K562 (cell line): ENCODE results near the gene TLDC2. TPM values are rescaled to one million over a fixed set of nuclear protein-coding genes. Genes with fewer than 3 reads are reported as not detected.

Experiments
- MECOM ChIP-seq: fragments of 250-450 bp; sonication (Bioruptor Pico); IDR thresholded peaks from 2 replicates; pipeline ENCODE4 v1.8.0; 2022; ENCODE audit warnings: inconsistent platforms
- polyA plus RNA-seq, 8 experiments: library from polyadenylated mRNA; depleted of rRNA in 4 of 8; stranded (reverse) in 5 of 8; unstranded in 3 of 8; fragments of >200 nt; fragmentation: Nextera tagmentation in 2 of 8; fragmentation: Illumina TruSeq in 1 of 8; extraction: Ambion mirVana in 2 of 8; extraction: Trizol in 1 of 8; gene quantifications; 2 replicates each; pipeline versions ENCODE4 v1.2.1 to v1.2.3, GENCODE V29; 2011 to 2014; ENCODE audit warnings: inconsistent platforms in 1 of 8, missing spikeins in 1 of 8
- total RNA-seq, 7 experiments: library from RNA; depleted of rRNA in 6 of 7; stranded (reverse); fragments of >200 nt in 6 of 7; fragmentation: Illumina TruSeq in 2 of 7; extraction: Trizol in 2 of 7; gene quantifications; 2 replicates each; pipeline versions ENCODE4 v1.2.1 to v1.2.3, GENCODE V29; 2011 to 2021; ENCODE audit warnings: low replicate concordance in 1 of 7
- TF ChIP-seq, protein P1 (sequence below): fragments of 450-650 bp; IDR thresholded peaks from 2 replicates; pipeline ENCODE4 v1.6.1; 2016; ENCODE audit warnings: mild to moderate bottlenecking, moderate library complexity
- TF ChIP-seq, protein P2 (sequence below): sonication (generic); formaldehyde crosslinking; IDR thresholded peaks from 2 replicates; pipeline ENCODE4 v1.8.1; 2023; ENCODE audit warnings: mild to moderate bottlenecking, missing genetic modification reagents
- TF ChIP-seq, protein P3 (sequence below): fragments of 250-450 bp; sonication (Bioruptor Pico); IDR thresholded peaks from 2 replicates; pipeline ENCODE4 v1.8.0; 2021; ENCODE audit warnings: moderate library complexity, mild to moderate bottlenecking, inconsistent platforms
- TF ChIP-seq, protein P4 (sequence below): fragments of 450-650 bp; IDR thresholded peaks from 2 replicates; pipeline ENCODE4 v1.6.1; 2016; ENCODE audit warnings: low read depth

The TLDC2 gene
- total and polyA plus RNA-seq, 9 of the 15 experiments (the other 6 are each of a cell fraction or from before 2014, with no cell fraction given): not detected

DNA sequence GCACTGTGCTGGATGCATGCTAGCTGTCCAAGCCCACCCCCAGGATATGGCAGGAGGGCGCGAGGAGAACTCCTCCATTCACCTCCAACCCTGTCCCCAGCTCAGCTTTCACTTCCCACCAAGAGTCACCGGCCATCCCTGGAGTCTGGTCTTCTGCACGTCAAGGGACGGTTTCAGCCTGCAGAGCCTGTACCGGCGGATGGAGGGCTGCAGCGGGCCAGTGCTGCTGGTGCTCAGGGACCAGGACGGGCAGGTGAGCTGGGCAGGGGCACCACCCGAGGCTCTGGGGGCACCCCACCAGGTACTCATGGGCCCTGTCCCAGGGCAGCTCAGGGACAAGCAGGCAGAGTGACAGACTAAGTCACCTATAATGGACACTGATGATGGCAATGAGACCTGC is 3.0 kb downstream of the TLDC2 start (continued):
- TF ChIP-seq, protein P1, sequence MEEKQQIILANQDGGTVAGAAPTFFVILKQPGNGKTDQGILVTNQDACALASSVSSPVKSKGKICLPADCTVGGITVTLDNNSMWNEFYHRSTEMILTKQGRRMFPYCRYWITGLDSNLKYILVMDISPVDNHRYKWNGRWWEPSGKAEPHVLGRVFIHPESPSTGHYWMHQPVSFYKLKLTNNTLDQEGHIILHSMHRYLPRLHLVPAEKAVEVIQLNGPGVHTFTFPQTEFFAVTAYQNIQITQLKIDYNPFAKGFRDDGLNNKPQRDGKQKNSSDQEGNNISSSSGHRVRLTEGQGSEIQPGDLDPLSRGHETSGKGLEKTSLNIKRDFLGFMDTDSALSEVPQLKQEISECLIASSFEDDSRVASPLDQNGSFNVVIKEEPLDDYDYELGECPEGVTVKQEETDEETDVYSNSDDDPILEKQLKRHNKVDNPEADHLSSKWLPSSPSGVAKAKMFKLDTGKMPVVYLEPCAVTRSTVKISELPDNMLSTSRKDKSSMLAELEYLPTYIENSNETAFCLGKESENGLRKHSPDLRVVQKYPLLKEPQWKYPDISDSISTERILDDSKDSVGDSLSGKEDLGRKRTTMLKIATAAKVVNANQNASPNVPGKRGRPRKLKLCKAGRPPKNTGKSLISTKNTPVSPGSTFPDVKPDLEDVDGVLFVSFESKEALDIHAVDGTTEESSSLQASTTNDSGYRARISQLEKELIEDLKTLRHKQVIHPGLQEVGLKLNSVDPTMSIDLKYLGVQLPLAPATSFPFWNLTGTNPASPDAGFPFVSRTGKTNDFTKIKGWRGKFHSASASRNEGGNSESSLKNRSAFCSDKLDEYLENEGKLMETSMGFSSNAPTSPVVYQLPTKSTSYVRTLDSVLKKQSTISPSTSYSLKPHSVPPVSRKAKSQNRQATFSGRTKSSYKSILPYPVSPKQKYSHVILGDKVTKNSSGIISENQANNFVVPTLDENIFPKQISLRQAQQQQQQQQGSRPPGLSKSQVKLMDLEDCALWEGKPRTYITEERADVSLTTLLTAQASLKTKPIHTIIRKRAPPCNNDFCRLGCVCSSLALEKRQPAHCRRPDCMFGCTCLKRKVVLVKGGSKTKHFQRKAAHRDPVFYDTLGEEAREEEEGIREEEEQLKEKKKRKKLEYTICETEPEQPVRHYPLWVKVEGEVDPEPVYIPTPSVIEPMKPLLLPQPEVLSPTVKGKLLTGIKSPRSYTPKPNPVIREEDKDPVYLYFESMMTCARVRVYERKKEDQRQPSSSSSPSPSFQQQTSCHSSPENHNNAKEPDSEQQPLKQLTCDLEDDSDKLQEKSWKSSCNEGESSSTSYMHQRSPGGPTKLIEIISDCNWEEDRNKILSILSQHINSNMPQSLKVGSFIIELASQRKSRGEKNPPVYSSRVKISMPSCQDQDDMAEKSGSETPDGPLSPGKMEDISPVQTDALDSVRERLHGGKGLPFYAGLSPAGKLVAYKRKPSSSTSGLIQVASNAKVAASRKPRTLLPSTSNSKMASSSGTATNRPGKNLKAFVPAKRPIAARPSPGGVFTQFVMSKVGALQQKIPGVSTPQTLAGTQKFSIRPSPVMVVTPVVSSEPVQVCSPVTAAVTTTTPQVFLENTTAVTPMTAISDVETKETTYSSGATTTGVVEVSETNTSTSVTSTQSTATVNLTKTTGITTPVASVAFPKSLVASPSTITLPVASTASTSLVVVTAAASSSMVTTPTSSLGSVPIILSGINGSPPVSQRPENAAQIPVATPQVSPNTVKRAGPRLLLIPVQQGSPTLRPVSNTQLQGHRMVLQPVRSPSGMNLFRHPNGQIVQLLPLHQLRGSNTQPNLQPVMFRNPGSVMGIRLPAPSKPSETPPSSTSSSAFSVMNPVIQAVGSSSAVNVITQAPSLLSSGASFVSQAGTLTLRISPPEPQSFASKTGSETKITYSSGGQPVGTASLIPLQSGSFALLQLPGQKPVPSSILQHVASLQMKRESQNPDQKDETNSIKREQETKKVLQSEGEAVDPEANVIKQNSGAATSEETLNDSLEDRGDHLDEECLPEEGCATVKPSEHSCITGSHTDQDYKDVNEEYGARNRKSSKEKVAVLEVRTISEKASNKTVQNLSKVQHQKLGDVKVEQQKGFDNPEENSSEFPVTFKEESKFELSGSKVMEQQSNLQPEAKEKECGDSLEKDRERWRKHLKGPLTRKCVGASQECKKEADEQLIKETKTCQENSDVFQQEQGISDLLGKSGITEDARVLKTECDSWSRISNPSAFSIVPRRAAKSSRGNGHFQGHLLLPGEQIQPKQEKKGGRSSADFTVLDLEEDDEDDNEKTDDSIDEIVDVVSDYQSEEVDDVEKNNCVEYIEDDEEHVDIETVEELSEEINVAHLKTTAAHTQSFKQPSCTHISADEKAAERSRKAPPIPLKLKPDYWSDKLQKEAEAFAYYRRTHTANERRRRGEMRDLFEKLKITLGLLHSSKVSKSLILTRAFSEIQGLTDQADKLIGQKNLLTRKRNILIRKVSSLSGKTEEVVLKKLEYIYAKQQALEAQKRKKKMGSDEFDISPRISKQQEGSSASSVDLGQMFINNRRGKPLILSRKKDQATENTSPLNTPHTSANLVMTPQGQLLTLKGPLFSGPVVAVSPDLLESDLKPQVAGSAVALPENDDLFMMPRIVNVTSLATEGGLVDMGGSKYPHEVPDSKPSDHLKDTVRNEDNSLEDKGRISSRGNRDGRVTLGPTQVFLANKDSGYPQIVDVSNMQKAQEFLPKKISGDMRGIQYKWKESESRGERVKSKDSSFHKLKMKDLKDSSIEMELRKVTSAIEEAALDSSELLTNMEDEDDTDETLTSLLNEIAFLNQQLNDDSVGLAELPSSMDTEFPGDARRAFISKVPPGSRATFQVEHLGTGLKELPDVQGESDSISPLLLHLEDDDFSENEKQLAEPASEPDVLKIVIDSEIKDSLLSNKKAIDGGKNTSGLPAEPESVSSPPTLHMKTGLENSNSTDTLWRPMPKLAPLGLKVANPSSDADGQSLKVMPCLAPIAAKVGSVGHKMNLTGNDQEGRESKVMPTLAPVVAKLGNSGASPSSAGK: no peak
- TF ChIP-seq MECOM (CRISPR knock-in tag): no peak
- TF ChIP-seq, protein P2, sequence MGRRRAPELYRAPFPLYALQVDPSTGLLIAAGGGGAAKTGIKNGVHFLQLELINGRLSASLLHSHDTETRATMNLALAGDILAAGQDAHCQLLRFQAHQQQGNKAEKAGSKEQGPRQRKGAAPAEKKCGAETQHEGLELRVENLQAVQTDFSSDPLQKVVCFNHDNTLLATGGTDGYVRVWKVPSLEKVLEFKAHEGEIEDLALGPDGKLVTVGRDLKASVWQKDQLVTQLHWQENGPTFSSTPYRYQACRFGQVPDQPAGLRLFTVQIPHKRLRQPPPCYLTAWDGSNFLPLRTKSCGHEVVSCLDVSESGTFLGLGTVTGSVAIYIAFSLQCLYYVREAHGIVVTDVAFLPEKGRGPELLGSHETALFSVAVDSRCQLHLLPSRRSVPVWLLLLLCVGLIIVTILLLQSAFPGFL (CRISPR knock-in tag): no peak
- TF ChIP-seq, protein P3, sequence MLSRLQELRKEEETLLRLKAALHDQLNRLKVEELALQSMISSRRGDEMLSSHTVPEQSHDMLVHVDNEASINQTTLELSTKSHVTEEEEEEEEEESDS (CRISPR knock-in tag): no peak
- TF ChIP-seq, protein P4, sequence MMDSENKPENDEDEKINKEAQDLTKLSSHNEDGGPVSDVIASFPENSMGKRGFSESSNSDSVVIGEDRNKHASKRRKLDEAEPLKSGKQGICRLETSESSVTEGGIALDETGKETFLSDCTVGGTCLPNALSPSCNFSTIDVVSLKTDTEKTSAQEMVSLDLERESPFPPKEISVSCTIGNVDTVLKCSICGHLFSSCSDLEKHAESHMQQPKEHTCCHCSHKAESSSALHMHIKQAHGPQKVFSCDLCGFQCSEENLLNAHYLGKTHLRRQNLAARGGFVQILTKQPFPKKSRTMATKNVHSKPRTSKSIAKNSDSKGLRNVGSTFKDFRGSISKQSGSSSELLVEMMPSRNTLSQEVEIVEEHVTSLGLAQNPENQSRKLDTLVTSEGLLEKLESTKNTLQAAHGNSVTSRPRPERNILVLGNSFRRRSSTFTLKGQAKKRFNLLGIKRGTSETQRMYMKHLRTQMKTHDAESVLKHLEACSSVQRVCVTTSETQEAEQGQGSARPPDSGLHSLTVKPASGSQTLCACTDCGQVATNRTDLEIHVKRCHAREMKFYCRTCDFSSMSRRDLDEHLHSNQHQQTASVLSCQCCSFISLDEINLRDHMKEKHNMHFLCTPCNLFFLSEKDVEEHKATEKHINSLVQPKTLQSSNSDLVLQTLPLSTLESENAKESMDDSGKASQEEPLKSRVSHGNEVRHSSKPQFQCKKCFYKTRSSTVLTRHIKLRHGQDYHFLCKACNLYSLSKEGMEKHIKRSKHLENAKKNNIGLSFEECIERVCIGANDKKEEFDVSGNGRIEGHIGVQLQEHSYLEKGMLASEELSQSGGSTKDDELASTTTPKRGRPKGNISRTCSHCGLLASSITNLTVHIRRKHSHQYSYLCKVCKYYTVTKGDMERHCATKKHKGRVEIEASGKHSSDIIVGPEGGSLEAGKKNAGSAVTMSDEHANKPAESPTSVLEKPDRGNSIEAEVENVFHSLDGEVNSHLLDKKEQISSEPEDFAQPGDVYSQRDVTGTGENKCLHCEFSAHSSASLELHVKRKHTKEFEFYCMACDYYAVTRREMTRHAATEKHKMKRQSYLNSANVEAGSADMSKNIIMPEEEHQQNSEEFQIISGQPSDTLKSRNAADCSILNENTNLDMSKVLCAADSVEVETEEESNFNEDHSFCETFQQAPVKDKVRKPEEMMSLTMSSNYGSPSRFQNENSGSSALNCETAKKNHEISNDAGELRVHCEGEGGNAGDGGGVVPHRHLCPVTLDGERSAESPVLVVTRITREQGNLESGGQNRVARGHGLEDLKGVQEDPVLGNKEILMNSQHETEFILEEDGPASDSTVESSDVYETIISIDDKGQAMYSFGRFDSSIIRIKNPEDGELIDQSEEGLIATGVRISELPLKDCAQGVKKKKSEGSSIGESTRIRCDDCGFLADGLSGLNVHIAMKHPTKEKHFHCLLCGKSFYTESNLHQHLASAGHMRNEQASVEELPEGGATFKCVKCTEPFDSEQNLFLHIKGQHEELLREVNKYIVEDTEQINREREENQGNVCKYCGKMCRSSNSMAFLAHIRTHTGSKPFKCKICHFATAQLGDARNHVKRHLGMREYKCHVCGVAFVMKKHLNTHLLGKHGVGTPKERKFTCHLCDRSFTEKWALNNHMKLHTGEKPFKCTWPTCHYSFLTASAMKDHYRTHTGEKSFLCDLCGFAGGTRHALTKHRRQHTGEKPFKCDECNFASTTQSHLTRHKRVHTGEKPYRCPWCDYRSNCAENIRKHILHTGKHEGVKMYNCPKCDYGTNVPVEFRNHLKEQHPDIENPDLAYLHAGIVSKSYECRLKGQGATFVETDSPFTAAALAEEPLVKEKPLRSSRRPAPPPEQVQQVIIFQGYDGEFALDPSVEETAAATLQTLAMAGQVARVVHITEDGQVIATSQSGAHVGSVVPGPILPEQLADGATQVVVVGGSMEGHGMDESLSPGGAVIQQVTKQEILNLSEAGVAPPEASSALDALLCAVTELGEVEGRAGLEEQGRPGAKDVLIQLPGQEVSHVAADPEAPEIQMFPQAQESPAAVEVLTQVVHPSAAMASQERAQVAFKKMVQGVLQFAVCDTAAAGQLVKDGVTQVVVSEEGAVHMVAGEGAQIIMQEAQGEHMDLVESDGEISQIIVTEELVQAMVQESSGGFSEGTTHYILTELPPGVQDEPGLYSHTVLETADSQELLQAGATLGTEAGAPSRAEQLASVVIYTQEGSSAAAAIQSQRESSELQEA: no peak
